GM12891 (cell line): ENCODE data around the gene BBS5.

Experiments used
- POLR2A ChIP-seq: IDR thresholded peaks from 2 replicates; pipeline ENCODE4 v1.6.1; 2011; ENCODE audit warnings: low read depth, low read length, control low read depth
- POLR2AphosphoS5 ChIP-seq: IDR thresholded peaks from 2 replicates; pipeline ENCODE4 v1.6.1; 2011; ENCODE audit warnings: low read depth, low read length, control low read depth
- TAF1 ChIP-seq: IDR thresholded peaks from 2 replicates; pipeline ENCODE4 v1.6.1; 2011; ENCODE audit warnings: low read depth, low read length, control low read depth

- TF ChIP-seq TAF1 (no peak), POLR2AphosphoS5 (no peak), POLR2A (no peak)
These were observed 31.2 kb downstream of the BBS5 start for GRCh38 chr2:169510496-169510895.
